ENCODE data around the gene HIVEP3.

GRCh38 chr1:41652384-41653265 is 266.1 kb downstream of the HIVEP3 start:
- TF ChIP-seq AFF4 (CRISPR knock-in tag; IDR thresholded peaks at IDR 0.05; ENCODE audit: borderline replicate concordance): no peak
- no peak for TF ChIP-seq ATF2 (CRISPR knock-in tag; IDR thresholded peaks at IDR 0.05; ENCODE audit: borderline replicate concordance, low read depth)
- TF ChIP-seq JUN (CRISPR knock-in tag; IDR thresholded peaks at IDR 0.05): no peak
- no peak for TF ChIP-seq CTCF (IDR thresholded peaks at IDR 0.05)
- TF ChIP-seq NR3C1 (CRISPR knock-in tag; conservative IDR thresholded peaks at IDR 0.05; ENCODE audit: low read depth): no peak
- no peak for TF ChIP-seq PREB (CRISPR knock-in tag; IDR thresholded peaks at IDR 0.05; ENCODE audit: borderline replicate concordance)
- no peak for TF ChIP-seq TEAD4 (CRISPR knock-in tag; IDR thresholded peaks at IDR 0.05)
- TF ChIP-seq KAT7 (CRISPR knock-in tag; IDR thresholded peaks at IDR 0.05; ENCODE audit: borderline replicate concordance): no peak
- TF ChIP-seq E2F5 (CRISPR knock-in tag; IDR thresholded peaks at IDR 0.05): no peak
- no peak for TF ChIP-seq ZNF263 (CRISPR knock-in tag; IDR thresholded peaks at IDR 0.05; ENCODE audit: low read depth)
- TF ChIP-seq SP1 (CRISPR knock-in tag; conservative IDR thresholded peaks at IDR 0.05): no peak
- TF ChIP-seq NR2C2 (CRISPR knock-in tag; IDR thresholded peaks at IDR 0.05): no peak
- TF ChIP-seq FOXP1 (CRISPR knock-in tag; IDR thresholded peaks at IDR 0.05; ENCODE audit: borderline replicate concordance): no peak

All from WTC11 (cell line).